HCT116 (cell line): ENCODE data around the gene NABP2. TPM values are rescaled to one million over a fixed set of nuclear protein-coding genes. Genes with fewer than 3 reads are reported as not detected.
A peak's percentile ranks its signal among the peaks of the same experiment; 100 is the strongest.

Source experiments
- ATAC-seq: fragments of 200-7000 bp; cut with Tn5 transposase; 2 replicates; pipeline ENCODE4 v1.9.1; 2020; ENCODE audit warnings: mild to moderate bottlenecking, moderate library complexity
- BruUV-seq: library from RNA; stranded (reverse); fragments of 400-500 nt; replicated peaks from 2 replicates; lab custom pipeline; 2021; lab: Mats Ljungman, UMichigan
- CTCF ChIA-PET: fragments of 300-600 bp; sonication (Branson Sonifier 250); formaldehyde crosslinking; loops from one replicate; lab custom pipeline; 2021; ENCODE audit warnings: antibody characterized with exemption; lab: Charles Lee
- POLR2A ChIA-PET: fragments of 300-600, 350-600 bp; sonication (Branson Sonifier 250); formaldehyde crosslinking; loops from one replicate; lab custom pipeline; 2021; ENCODE audit warnings: antibody characterized with exemption; lab: Charles Lee
- RAD21 ChIA-PET, 2 experiments: fragments of 300-600 bp; sonication (Branson Sonifier 250); formaldehyde crosslinking; loops; one replicate each; lab custom pipeline; 2023; ENCODE audit warnings: low total read pairs in 2 of 2; ENCODE audit not compliant: uncharacterized antibody in 2 of 2, unreplicated experiment in 2 of 2, low non-redundant PET in 1 of 2; lab: Charles Lee
- DNase-seq: peaks from one replicate; pipeline ENCODE4 v3.0.0-alpha.2; 2010; ENCODE audit warnings: low read depth, low spot score
- H2AFZ ChIP-seq: fragments of 200-600 bp; shearing (Covaris generic), sonication (generic); 2 replicates; pipeline ENCODE4 v1.6.1; 2017; ENCODE audit warnings: low read depth, mixed run types, mixed read lengths, antibody characterized with exemption, low read length; ENCODE audit not compliant: poor library complexity, severe bottlenecking
- H3K27ac ChIP-seq: 2 replicates; pipeline ENCODE4 v1.5.1; 2012; ENCODE audit warnings: low read depth, low read length
- H3K27me3 ChIP-seq: fragments of 200-600 bp; sonication (generic); 2 replicates; pipeline ENCODE4 v1.6.1; 2016; ENCODE audit warnings: mixed run types, low read length, mixed read lengths; ENCODE audit not compliant: insufficient read depth
- H3K36me3 ChIP-seq, 2 experiments: fragments of 200-500 bp in 1 of 2; fragments of 200-600 bp in 1 of 2; sonication (Bioruptor generic) in 1 of 2; sonication (generic) in 1 of 2; 2 replicates each; pipeline versions ENCODE4 v1.5.1 to v1.6.1; 2014 to 2016; ENCODE audit warnings: low read length in 2 of 2, inconsistent platforms in 1 of 2, mixed read lengths in 1 of 2, mixed run types in 1 of 2; ENCODE audit not compliant: insufficient read depth in 2 of 2, control insufficient read depth in 1 of 2
- H3K4me1 ChIP-seq, 2 experiments: fragments of 200-600 bp in 1 of 2; sonication (generic) in 1 of 2; 2 replicates each; pipeline versions ENCODE4 v1.5.1 to v1.6.1; 2012 to 2017; ENCODE audit warnings: low read length in 2 of 2, inconsistent platforms in 1 of 2, mild to moderate bottlenecking in 1 of 2, mixed read lengths in 1 of 2, mixed run types in 1 of 2, moderate library complexity in 1 of 2; ENCODE audit not compliant: insufficient read depth in 2 of 2, control insufficient read depth in 1 of 2
- H3K4me2 ChIP-seq: fragments of 200-600 bp; sonication (generic); 2 replicates; pipeline ENCODE4 v1.6.1; 2017; ENCODE audit warnings: mixed run types, low read length, mixed read lengths
- H3K4me3 ChIP-seq, 2 experiments: fragments of 200-600 bp in 1 of 2; sonication (generic) in 1 of 2; replicated peaks in 1 of 2; 2 replicates each; pipeline ENCODE4 v1.5.1; 2011 to 2016; ENCODE audit warnings: low read length in 2 of 2, control low read depth in 1 of 2, low read depth in 1 of 2, mild to moderate bottlenecking in 1 of 2, mixed read lengths in 1 of 2, mixed run types in 1 of 2
- H3K79me2 ChIP-seq: fragments of 200-600 bp; sonication (generic); 2 replicates; pipeline ENCODE4 v1.6.1; 2017; ENCODE audit warnings: mild to moderate bottlenecking, mixed run types, low read length, moderate library complexity, mixed read lengths; ENCODE audit not compliant: insufficient read depth
- H3K9ac ChIP-seq: fragments of 200-600 bp; sonication (generic); 2 replicates; pipeline ENCODE4 v1.6.1; 2016; ENCODE audit warnings: low read length, mixed read lengths
- H3K9me2 ChIP-seq: fragments of 200-600 bp; sonication (generic), shearing (Covaris generic); 2 replicates; pipeline ENCODE4 v1.6.1; 2017; ENCODE audit warnings: mixed run types, mild to moderate bottlenecking, moderate library complexity; ENCODE audit not compliant: insufficient read depth
- H3K9me3 ChIP-seq, 2 experiments: fragments of 200-500 bp in 1 of 2; fragments of 200-600 bp in 1 of 2; sonication (Bioruptor generic) in 1 of 2; sonication (generic) in 1 of 2; 2 replicates each; pipeline ENCODE4 v1.6.1; 2014 to 2017; ENCODE audit warnings: low read length in 2 of 2, mixed read lengths in 2 of 2, inconsistent platforms in 1 of 2, low read depth in 1 of 2, mild to moderate bottlenecking in 1 of 2, mixed run types in 1 of 2, moderate library complexity in 1 of 2; ENCODE audit not compliant: control insufficient read depth in 1 of 2, insufficient read depth in 1 of 2
- H4K20me1 ChIP-seq: fragments of 200-600 bp; sonication (generic), shearing (Covaris generic); 2 replicates; pipeline ENCODE4 v1.6.1; 2017; ENCODE audit warnings: mixed run types, mild to moderate bottlenecking, moderate library complexity; ENCODE audit not compliant: insufficient read depth
- CBX3 ChIP-seq: IDR thresholded peaks from 2 replicates; pipeline ENCODE4 v1.6.1; 2012; ENCODE audit warnings: low read depth
- CEBPB ChIP-seq: IDR thresholded peaks from 2 replicates; pipeline ENCODE4 v1.6.1; 2012; ENCODE audit warnings: low read depth
- ELF1 ChIP-seq: IDR thresholded peaks from 2 replicates; pipeline ENCODE4 v1.6.1; 2012; ENCODE audit warnings: low read depth, borderline replicate concordance
- EZH2 ChIP-seq: fragments of 200-600 bp; sonication (generic); IDR thresholded peaks from 2 replicates; pipeline ENCODE4 v1.6.1; 2017; ENCODE audit warnings: antibody characterized with exemption, mixed run types
- EZH2phosphoT487 ChIP-seq: fragments of 200-600 bp; IDR thresholded peaks from 2 replicates; pipeline ENCODE4 v1.6.1; 2018; ENCODE audit warnings: antibody characterized with exemption, borderline replicate concordance
- POLR2AphosphoS5 ChIP-seq: IDR thresholded peaks from 2 replicates; pipeline ENCODE4 v1.6.1; 2011; ENCODE audit warnings: mild to moderate bottlenecking, low read depth, low read length, moderate library complexity
- RAD21 ChIP-seq: IDR thresholded peaks from 2 replicates; pipeline ENCODE4 v1.6.1; 2012; ENCODE audit warnings: low read depth, mild to moderate bottlenecking
- SIN3A ChIP-seq: IDR thresholded peaks from 2 replicates; pipeline ENCODE4 v1.6.1; 2012; ENCODE audit warnings: low read depth
- SP1 ChIP-seq: IDR thresholded peaks from 2 replicates; pipeline ENCODE4 v1.6.1; 2012; ENCODE audit warnings: low read depth
- SRF ChIP-seq: IDR thresholded peaks from 2 replicates; pipeline ENCODE4 v1.6.1; 2012; ENCODE audit warnings: low read depth
- YY1 ChIP-seq: IDR thresholded peaks from 2 replicates; pipeline ENCODE4 v1.6.1; 2011; ENCODE audit warnings: low read length, low read depth, moderate library complexity, mild to moderate bottlenecking; ENCODE audit not compliant: insufficient replicate concordance; ENCODE audit errors: extremely low read depth
- ZFX ChIP-seq: fragments of 450-650 bp; IDR thresholded peaks from 2 replicates; pipeline ENCODE4 v1.6.1; 2017
- ZNF274 ChIP-seq: fragments of 200-500 bp; sonication (Bioruptor generic); IDR thresholded peaks from 2 replicates; pipeline ENCODE4 v1.6.1; 2014; ENCODE audit warnings: mild to moderate bottlenecking, low read depth, low read length, inconsistent platforms
- intact Hi-C: fragments of 100-400 bp; cut with micrococcal nuclease; formaldehyde crosslinking; loops from 2 replicates; pipeline ENCODE4 v1.10.0; 2022
- total RNA-seq: library from RNA; stranded (reverse); gene quantifications from one replicate; pipeline ENCODE4 v1.2.1, GENCODE V29; 2021; ENCODE audit not compliant: unreplicated experiment
- TF ChIP-seq, protein P1 (sequence below): IDR thresholded peaks from 2 replicates; pipeline ENCODE4 v1.6.1; 2011; ENCODE audit warnings: mild to moderate bottlenecking, low read length, moderate library complexity; ENCODE audit not compliant: insufficient replicate concordance; ENCODE audit errors: extremely low read depth
- TF ChIP-seq, protein P2 (sequence below), 3 experiments: fragments of 200-600 bp in 1 of 3; sonication (generic) in 1 of 3; IDR thresholded peaks in 2 of 3; conservative IDR thresholded peaks in 1 of 3; 2 replicates each; pipeline ENCODE4 v1.5.1; 2012 to 2017; ENCODE audit warnings: low read depth in 2 of 3, low read length in 2 of 3, antibody characterized with exemption in 1 of 3, borderline replicate concordance in 1 of 3, control low read depth in 1 of 3, mild to moderate bottlenecking in 1 of 3, mixed read lengths in 1 of 3, mixed run types in 1 of 3, moderate library complexity in 1 of 3; ENCODE audit not compliant: insufficient read depth in 1 of 3
- TF ChIP-seq, protein P3 (sequence below): IDR thresholded peaks from 2 replicates; pipeline ENCODE4 v1.6.1; 2012
- TF ChIP-seq, protein P4 (sequence below): IDR thresholded peaks from 2 replicates; pipeline ENCODE4 v1.6.1; 2012

Gene NABP2
- total RNA-seq, 1 experiment from 2014 or later = 52.9 TPM

DNA sequence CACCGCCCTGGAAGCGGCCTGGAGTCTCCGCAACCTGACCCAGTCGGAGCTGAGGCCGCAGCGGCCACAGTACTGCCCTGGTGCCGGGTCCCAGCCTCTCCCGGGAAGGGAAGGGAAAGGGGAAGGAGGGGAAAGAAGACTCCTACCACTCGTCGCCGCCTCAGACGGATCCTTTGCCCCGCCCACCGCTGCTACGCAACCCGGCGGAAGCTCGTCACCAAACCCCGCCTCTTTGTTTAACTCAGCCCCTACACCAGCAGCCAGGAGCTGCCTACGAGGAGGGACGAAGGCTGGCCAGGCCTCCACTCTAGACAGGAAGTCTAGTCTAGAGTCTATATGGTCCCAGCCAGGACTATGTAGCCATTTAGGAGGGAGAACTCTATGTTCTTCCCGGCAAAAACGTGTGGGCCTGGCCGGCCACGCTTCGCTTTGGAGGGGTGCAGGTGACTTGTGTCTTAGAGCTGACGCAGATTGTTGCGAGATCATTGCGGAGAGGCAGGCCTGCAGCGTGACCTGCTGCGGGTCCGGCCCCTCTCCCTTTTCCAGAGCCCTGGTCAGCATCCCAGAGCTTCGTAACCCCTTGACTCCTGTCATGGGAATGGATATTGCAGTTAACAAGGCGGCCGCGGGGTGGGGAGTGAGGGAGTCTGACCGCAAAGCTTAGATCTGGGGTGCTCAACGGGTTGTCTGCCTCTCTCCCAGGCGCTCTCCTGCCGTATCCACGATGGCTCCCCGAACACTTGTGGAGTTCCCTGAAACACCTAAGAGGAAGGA is 2.2 kb upstream of the NABP2 start, which contains the start of gene RNF41:
Gene RNF41, minus strand, starts transcription at position 166 of the 774 bp plus-strand sequence. CDS start 7,875 bp downstream, outside the sequence.
- TSS peak; percentile 64 for BruUV-seq
- Histone ChIP-seq H3K4me2 (peak within 1 kb of the TSS; percentile 94), H2AFZ (peak within 1 kb of the TSS; percentile 35), H3K79me2 (peaks cover 15% of the 10 kb centered on the region), H3K9ac (peak within 1 kb of the TSS; percentile 83), H3K4me1 (peaks cover 8 to 35% of the 10 kb centered on the region in 2 experiments; a peak in 3 of 4 replicates), H3K27me3 (no peaks in the 10 kb centered on the region), H3K9me2 (no peaks in the 10 kb centered on the region), H3K9me3 (no peaks in the 10 kb centered on the region), H3K4me3 (peak within 1 kb of the TSS; percentile 91 to 92), H3K36me3 (no peaks in the 10 kb centered on the region; a peak in 1 of 4 replicates), H4K20me1 (no peaks in the 10 kb centered on the region), H3K27ac (peak within 1 kb of the TSS; percentile 82)
- ATAC-seq (peak; percentile 81), DNase-seq (peak; percentile 89)
- RAD21 ChIA-PET = interaction anchor here in 1 of 2 experiments (0.6 to 0.9 kb wide), 2 partner anchors 16 to 64 kb away, joined by 5 to 6 read pairs; partner anchors contain the start of gene MYL6
- CTCF ChIA-PET = interaction anchor here (0.8 to 2.6 kb wide), 9 partner anchors 11 to 483 kb away, joined by 3 to 16 read pairs (median 5); partner anchors contain the start of genes SMARCC2 and ZC3H10
- intact Hi-C loops = loop anchor here (5.0 kb wide), 1 partner anchor 35 kb away; the partner anchor contains the start of gene ANKRD52
- POLR2A ChIA-PET = interaction anchor here (0.7 to 2.5 kb wide), 19 partner anchors 12 to 503 kb away, joined by 3 to 13 read pairs (median 4); partner anchors contain the start of genes ANKRD52, CNPY2, COQ10A and ESYT1
- TF ChIP-seq SIN3A = peak; percentile 86; the same call in 1 of the 2 replicates
- TF ChIP-seq, protein P1, sequence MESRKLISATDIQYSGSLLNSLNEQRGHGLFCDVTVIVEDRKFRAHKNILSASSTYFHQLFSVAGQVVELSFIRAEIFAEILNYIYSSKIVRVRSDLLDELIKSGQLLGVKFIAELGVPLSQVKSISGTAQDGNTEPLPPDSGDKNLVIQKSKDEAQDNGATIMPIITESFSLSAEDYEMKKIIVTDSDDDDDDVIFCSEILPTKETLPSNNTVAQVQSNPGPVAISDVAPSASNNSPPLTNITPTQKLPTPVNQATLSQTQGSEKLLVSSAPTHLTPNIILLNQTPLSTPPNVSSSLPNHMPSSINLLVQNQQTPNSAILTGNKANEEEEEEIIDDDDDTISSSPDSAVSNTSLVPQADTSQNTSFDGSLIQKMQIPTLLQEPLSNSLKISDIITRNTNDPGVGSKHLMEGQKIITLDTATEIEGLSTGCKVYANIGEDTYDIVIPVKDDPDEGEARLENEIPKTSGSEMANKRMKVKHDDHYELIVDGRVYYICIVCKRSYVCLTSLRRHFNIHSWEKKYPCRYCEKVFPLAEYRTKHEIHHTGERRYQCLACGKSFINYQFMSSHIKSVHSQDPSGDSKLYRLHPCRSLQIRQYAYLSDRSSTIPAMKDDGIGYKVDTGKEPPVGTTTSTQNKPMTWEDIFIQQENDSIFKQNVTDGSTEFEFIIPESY = no peak
- TF ChIP-seq, protein P2, sequence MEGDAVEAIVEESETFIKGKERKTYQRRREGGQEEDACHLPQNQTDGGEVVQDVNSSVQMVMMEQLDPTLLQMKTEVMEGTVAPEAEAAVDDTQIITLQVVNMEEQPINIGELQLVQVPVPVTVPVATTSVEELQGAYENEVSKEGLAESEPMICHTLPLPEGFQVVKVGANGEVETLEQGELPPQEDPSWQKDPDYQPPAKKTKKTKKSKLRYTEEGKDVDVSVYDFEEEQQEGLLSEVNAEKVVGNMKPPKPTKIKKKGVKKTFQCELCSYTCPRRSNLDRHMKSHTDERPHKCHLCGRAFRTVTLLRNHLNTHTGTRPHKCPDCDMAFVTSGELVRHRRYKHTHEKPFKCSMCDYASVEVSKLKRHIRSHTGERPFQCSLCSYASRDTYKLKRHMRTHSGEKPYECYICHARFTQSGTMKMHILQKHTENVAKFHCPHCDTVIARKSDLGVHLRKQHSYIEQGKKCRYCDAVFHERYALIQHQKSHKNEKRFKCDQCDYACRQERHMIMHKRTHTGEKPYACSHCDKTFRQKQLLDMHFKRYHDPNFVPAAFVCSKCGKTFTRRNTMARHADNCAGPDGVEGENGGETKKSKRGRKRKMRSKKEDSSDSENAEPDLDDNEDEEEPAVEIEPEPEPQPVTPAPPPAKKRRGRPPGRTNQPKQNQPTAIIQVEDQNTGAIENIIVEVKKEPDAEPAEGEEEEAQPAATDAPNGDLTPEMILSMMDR (IDR thresholded peaks at IDR 0.05 in 2 of 3, conservative IDR thresholded peaks at IDR 0.05 in 1 of 3; ENCODE audit: borderline replicate concordance in 1 of 3, insufficient read depth in 1 of 3, low read depth in 2 of 3, low read length in 2 of 3) = no peak
- no peak for TF ChIP-seq EZH2phosphoT487
- TF ChIP-seq YY1 = no peak
- TF ChIP-seq CEBPB = no peak
- TF ChIP-seq CBX3 = no peak
- no peak for TF ChIP-seq SP1
- TF ChIP-seq ZFX = peak; percentile 74; the same call in 1 of the 2 replicates
- TF ChIP-seq ZNF274 = no peak
- TF ChIP-seq, protein P3, sequence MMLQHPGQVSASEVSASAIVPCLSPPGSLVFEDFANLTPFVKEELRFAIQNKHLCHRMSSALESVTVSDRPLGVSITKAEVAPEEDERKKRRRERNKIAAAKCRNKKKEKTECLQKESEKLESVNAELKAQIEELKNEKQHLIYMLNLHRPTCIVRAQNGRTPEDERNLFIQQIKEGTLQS = no peak
- no peak for TF ChIP-seq ELF1
- TF ChIP-seq POLR2AphosphoS5 = peak; percentile 95
- TF ChIP-seq, protein P4, sequence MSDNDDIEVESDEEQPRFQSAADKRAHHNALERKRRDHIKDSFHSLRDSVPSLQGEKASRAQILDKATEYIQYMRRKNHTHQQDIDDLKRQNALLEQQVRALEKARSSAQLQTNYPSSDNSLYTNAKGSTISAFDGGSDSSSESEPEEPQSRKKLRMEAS = peak; percentile 70
- no peak for TF ChIP-seq EZH2
- no peak for TF ChIP-seq SRF
- TF ChIP-seq RAD21 = no peak
